AG10803 (cell line): ENCODE results near the gene LCE3E.
"Not testable (repeated sequence)": the region's sequence is repeated elsewhere in the genome, so short reads cannot be mapped to it uniquely, and the experiment has no call there.

ENCODE experiments used
- DNase-seq: peaks from one replicate; pipeline ENCODE4 v3.0.0; 2010; ENCODE audit warnings: low read depth
- H3K4me3 ChIP-seq: 2 replicates; pipeline ENCODE4 v1.5.1; 2011; ENCODE audit warnings: mild to moderate bottlenecking, low read length, control low read depth
- CTCF ChIP-seq: conservative IDR thresholded peaks from 2 replicates; pipeline ENCODE4 v1.5.1; 2011; ENCODE audit warnings: mild to moderate bottlenecking, low read length, control low read depth, inconsistent platforms

LCE3E gene

GRCh38 chr1:152577168-152577567, 10.6 kb upstream of the LCE3E start:
- TF ChIP-seq CTCF = no peak
- H3K4me3 ChIP-seq = no peak overlapping the region
- DNase-seq = peak; percentile 28

GRCh38 chr1:152565535-152566215, 905 bp downstream of the LCE3E start:
- DNase-seq = no peak
- H3K4me3 ChIP-seq = no peak overlapping the region
- TF ChIP-seq CTCF = no peak

- no peak overlapping the region for H3K4me3 ChIP-seq
- TF ChIP-seq CTCF = no peak
- no peak for DNase-seq
Observed at GRCh38 chr1:152565115-152565514, 1.5 kb downstream of the LCE3E start.

GRCh38 chr1:152548358-152548757, 18.2 kb downstream of the LCE3E start:
- H3K4me3 ChIP-seq, DNase-seq: not testable (repeated sequence)

GRCh38 chr1:152546704-152547103, 19.9 kb downstream of the LCE3E start:
- no peak for TF ChIP-seq CTCF
- DNase-seq = no peak
- no peak overlapping the region for H3K4me3 ChIP-seq

- no peak overlapping the region for H3K4me3 ChIP-seq
- no peak for DNase-seq
- peak; percentile 18; the same call in 1 of the 2 replicates for TF ChIP-seq CTCF
Observed at GRCh38 chr1:152543820-152544219, 22.8 kb downstream of the LCE3E start.

- no peak for DNase-seq
- no peak overlapping the region for H3K4me3 ChIP-seq
- no peak for TF ChIP-seq CTCF
Observed at GRCh38 chr1:152539901-152540300, 26.7 kb downstream of the LCE3E start.
